Aorta (tissue), 5 donors: Measurements from ENCODE around the gene PM20D1. TPM values are rescaled to one million over a fixed set of nuclear protein-coding genes. Genes with fewer than 3 reads are reported as not detected.

Experiments used
- ATAC-seq: fragments of 200-7000 bp; cut with Tn5 transposase; one replicate; pipeline ENCODE4 v1.9.1; 2022; ENCODE audit warnings: moderate library complexity; ENCODE audit not compliant: low FRiP score
- DNase-seq, 2 donors: peaks; one replicate each; pipeline ENCODE4 v3.0.0-alpha.2; 2020
- H3K27ac ChIP-seq, 2 donors: one replicate each; pipeline ENCODE4 v1.5.1; 2013; ENCODE audit warnings: low read length in 2 of 2, mild to moderate bottlenecking in 2 of 2, moderate library complexity in 2 of 2, control low read depth in 1 of 2, inconsistent platforms in 1 of 2, low read depth in 1 of 2
- H3K27me3 ChIP-seq, 2 donors: one replicate each; pipeline ENCODE4 v1.6.1; 2013; ENCODE audit warnings: control low read depth in 1 of 2, low read length in 1 of 2, mild to moderate bottlenecking in 1 of 2, moderate library complexity in 1 of 2; ENCODE audit not compliant: insufficient read depth in 2 of 2, control insufficient read depth in 1 of 2
- H3K36me3 ChIP-seq, 2 donors: one replicate each; pipeline ENCODE4 v1.6.1; 2013; ENCODE audit warnings: control low read depth in 1 of 2, low read length in 1 of 2, mild to moderate bottlenecking in 1 of 2; ENCODE audit not compliant: insufficient read depth in 2 of 2, control insufficient read depth in 1 of 2
- H3K4me1 ChIP-seq, 2 donors: one replicate each; pipeline ENCODE4 v1.6.1; 2013; ENCODE audit warnings: low read length in 2 of 2, control low read depth in 1 of 2, mild to moderate bottlenecking in 1 of 2, moderate library complexity in 1 of 2; ENCODE audit not compliant: insufficient read depth in 2 of 2, control insufficient read depth in 1 of 2
- H3K4me3 ChIP-seq, 2 donors: one replicate each; pipeline ENCODE4 v1.5.1; 2013; ENCODE audit warnings: low read length in 2 of 2, control low read depth in 1 of 2, mild to moderate bottlenecking in 1 of 2
- H3K9me3 ChIP-seq: one replicate; pipeline ENCODE4 v1.6.1; 2013; ENCODE audit warnings: mild to moderate bottlenecking, low read length; ENCODE audit not compliant: control insufficient read depth
- WGBS, 2 donors: extraction: QIAGEN DNeasy Blood & Tissue Kit; methylation state at CpG; one replicate each; pipeline ENCODE4 v1.1.7; 2013; 5-methylcytosine and 5-hydroxymethylcytosine counted together
- intact Hi-C, 2 donors: fragments of 100-400 bp; cut with DNase I; formaldehyde crosslinking; loops; one replicate each; pipeline versions ENCODE4 v1.14.2 to v1.15.0; 2022
- polyA plus RNA-seq, 2 donors: library from polyadenylated mRNA; stranded (reverse); fragments of 200-250 nt; gene quantifications; one replicate each; pipeline ENCODE4 v1.2.3, GENCODE V29; 2013
- total RNA-seq, 2 donors: library from RNA; stranded (reverse); fragmentation: NEBNext Ultra II Directional; extraction: Animal tissue kit (Norgen Biotek cat#: 25700); gene quantifications; one replicate each; pipeline ENCODE4 v1.2.1, GENCODE V29; 2021
- donor health status: healthy with polysubstance abuse.
- donor health status: Bipolar disorder and iron deficiency.
- donor health status: DM: no; HTN: no; CAD: no.
- donor health status: DM: no; HTN: no; CAD: no.
- donor health status: DM: yes; HTN: yes; CAD: no.

The PM20D1 gene
- total and polyA plus RNA-seq, 4 donors: 0.19 to 1.1 (median 0.63) TPM; not detected in 1

- Histone ChIP-seq H3K36me3 (no peaks in the 10 kb centered on the region), H3K4me3 (no peak overlapping the region), H3K27ac (no peak overlapping the region), H3K4me1 (no peaks in the 10 kb centered on the region), H3K27me3 (no peaks in the 10 kb centered on the region), H3K9me3 (no peaks in the 10 kb centered on the region)
- DNase-seq: no peak
- no peak for ATAC-seq
- intact Hi-C loops: no loop called here
Measured at GRCh38 chr1:205852969-205853368, 3.0 kb upstream of the PM20D1 start.

DNA sequence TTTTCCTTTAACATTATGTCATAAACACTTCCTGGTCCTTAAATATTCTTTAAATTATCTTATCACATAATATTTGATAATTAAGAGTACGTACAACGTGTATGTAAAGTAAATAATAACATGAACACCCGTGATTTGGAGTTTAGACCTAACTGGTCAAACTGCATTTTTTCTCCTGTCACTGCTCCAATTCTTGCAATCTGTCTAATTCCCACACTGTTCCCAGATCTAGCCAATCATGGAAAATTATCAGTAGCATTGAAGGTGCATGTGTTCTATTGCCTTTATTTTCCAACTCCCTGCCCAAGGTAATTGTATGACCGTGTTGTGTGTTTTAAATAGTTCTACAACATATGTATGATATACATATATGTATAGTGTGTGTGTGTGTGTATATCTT lies 2.1 kb upstream of the PM20D1 start:
- no peak overlapping the region for H3K27ac ChIP-seq
- 82 to 88% methylated on average over 4 of the region's 4 CpGs for WGBS, 2 donors

DNA sequence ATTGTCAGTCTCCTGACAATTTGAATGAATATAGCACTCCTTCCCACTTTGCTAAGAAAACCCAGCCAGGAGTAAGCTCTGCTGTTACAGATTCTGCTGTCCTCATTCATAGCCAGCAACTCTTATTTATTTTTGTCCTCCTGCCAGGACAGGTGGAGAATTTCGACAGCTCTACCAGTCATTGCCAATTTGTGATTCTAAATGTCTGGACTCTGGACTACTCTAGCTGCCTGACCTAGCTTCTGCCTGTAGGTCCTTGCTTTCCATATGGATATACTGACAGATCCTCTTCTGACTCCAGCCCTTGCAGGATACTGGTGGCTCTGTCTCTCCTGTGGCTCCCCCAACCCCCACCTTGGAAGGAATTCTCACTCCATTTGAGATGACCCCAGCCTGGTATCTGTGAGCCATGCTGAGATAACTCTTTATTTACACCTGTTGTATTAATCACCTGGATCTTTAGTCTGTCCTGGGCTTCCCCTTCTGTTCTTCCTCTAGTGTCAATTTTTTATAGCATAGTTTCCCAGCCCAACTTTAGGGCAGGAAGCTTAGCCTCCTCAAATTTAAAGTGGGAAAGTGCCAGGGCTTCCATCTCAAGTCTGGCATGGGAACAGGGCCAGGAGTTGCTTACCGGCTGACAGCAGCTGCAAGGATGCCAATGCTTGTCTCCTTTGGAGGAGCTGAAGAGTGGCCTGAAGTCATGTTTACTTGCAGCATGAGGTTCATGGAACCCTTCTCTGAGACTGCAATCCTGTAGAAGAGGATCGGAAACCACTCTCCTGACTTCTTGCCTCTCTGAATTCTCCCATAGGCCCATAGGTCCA lies 6.7 kb downstream of the PM20D1 start:
- H3K27ac ChIP-seq: no peak overlapping the region
- H3K4me1 ChIP-seq: no peaks in the 10 kb centered on the region
- intact Hi-C loops: no loop called here
- DNase-seq (no peak), ATAC-seq (no peak)
- no peaks in the 10 kb centered on the region for H3K27me3 ChIP-seq
- no peaks in the 10 kb centered on the region for H3K9me3 ChIP-seq
- 61 to 66% methylated on average over 3 of the region's 3 CpGs for WGBS, 2 donors
- H3K36me3 ChIP-seq: no peaks in the 10 kb centered on the region
- no peak overlapping the region for H3K4me3 ChIP-seq

More for the DNA sequence above, 2.1 kb upstream of the PM20D1 start:
- intact Hi-C loops: no loop called here
- Histone ChIP-seq H3K36me3 (no peaks in the 10 kb centered on the region), H3K9me3 (no peaks in the 10 kb centered on the region), H3K27me3 (no peaks in the 10 kb centered on the region), H3K4me3 (no peak overlapping the region), H3K4me1 (no peaks in the 10 kb centered on the region)
- DNase-seq: no peak
- no peak for ATAC-seq

DNA sequence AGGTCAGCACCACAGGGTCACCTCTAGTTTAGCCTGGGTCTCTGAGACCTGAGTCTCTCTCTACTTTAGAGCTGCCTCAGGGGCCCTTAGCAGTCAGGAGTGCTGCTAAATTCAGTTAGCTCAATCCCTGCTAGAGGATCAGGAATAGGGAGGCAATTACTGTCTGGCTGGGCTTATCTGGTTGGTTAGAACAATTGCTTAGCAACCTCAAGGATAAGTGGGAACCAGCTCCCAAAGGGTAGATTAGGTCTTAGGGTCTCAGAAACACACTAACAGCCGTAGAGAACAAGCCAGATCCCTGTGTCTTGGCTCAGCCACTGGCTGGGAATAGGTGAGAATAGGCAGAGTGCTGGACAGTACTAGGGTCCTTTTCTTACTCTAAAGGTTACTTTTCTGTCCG lies 7.7 kb downstream of the PM20D1 start:
- intact Hi-C loops: no loop called here
- H3K9me3 ChIP-seq: no peaks in the 10 kb centered on the region
- no peaks in the 10 kb centered on the region for H3K27me3 ChIP-seq
- WGBS, 2 donors: 94% methylated on average over 2 of the region's 2 CpGs
- no peak overlapping the region for H3K4me3 ChIP-seq
- no peak for ATAC-seq
- no peaks in the 10 kb centered on the region for H3K36me3 ChIP-seq
- H3K4me1 ChIP-seq: no peaks in the 10 kb centered on the region
- DNase-seq: no peak
- no peak overlapping the region for H3K27ac ChIP-seq

DNA sequence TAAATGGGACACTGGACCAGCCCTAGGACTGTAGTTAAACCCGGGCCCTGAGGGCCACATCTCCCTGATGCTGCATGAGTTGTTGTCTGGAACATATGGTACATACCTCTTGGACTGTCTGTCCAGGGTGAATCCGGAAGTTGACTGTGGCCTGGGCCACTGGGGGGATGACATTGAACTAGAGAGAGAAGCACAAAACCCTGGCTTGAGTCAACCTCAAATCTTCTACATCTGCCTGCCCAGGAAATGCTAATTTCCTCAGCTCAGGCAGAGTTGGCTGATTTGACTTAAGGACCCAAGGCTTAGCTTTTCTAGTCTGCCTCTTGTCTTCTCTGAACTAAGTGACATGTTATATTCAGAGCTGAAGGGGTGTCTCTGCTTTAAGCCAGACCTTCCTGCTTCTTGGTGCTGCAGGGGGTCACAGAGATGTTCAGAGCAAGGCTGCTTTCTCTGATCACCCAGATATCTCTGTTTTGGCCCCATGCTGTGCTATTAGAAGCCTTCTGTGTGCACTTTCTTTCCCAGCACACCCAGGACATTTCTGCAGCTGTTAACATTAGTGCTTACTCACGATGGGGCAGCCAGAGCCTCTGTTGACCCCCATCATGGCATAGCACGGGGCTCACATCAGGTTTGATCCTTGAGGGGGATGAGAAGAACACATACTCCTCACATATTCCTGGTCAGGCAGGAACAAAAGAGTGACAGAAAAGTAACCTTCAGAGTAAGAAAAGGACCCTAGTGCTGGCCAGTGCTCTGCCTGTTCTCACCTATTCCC lies 9.6 kb downstream of the PM20D1 start:
- no peak overlapping the region for H3K4me3 ChIP-seq
- H3K9me3 ChIP-seq: no peaks in the 10 kb centered on the region
- H3K36me3 ChIP-seq: no peaks in the 10 kb centered on the region
- no peaks in the 10 kb centered on the region for H3K27me3 ChIP-seq
- no peaks in the 10 kb centered on the region for H3K4me1 ChIP-seq
- 90 to 91% methylated on average over 4 of the region's 4 CpGs for WGBS, 2 donors
- intact Hi-C loops: no loop called here
- H3K27ac ChIP-seq: no peak overlapping the region
- ATAC-seq (no peak), DNase-seq (no peak)

DNA sequence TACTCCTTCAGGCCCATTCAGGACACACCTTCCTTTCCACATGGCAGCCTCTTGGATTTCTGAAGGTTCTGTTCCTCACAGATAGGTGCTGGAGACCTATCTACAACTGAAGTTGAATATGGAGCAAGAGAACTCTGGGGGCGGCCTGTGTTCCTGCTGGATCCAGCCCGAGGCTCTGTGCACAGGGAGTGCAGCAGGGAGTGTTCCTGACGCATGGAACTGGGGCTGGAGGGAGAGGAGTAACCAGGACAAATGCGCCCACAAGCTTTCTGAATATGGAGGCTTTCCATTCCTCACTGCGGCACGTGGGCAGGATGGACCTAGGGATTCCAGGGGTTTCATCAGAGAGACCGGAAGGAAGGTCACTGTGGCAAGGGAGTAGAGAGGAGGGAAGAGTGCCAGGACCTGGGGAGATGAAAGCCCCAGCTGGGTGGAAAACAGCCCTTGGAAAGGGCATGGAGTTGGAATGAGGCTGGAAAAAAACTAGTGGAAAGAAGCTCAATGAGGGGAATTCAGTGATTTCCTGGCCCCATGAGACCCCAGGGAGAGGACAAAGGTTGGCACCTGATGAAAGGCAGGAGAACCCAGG lies 12.5 kb downstream of the PM20D1 start:
- H3K36me3 ChIP-seq: no peaks in the 10 kb centered on the region
- 92 to 93% methylated on average over 7 of the region's 7 CpGs for WGBS, 2 donors
- intact Hi-C loops: no loop called here
- no peaks in the 10 kb centered on the region for H3K4me1 ChIP-seq
- H3K9me3 ChIP-seq: no peaks in the 10 kb centered on the region
- no peak overlapping the region for H3K4me3 ChIP-seq
- DNase-seq: no peak
- H3K27me3 ChIP-seq: no peaks in the 10 kb centered on the region
- no peak for ATAC-seq
- H3K27ac ChIP-seq: no peak overlapping the region

GRCh38 chr1:205834751-205835150 lies 15.2 kb downstream of the PM20D1 start:
- Histone ChIP-seq H3K9me3 (no peaks in the 10 kb centered on the region), H3K4me3 (no peak overlapping the region), H3K27me3 (no peaks in the 10 kb centered on the region), H3K36me3 (no peaks in the 10 kb centered on the region), H3K4me1 (no peaks in the 10 kb centered on the region), H3K27ac (no peak overlapping the region)
- ATAC-seq (no peak), DNase-seq (no peak)
- WGBS, 2 donors: 89 to 90% methylated on average over 4 of the region's 4 CpGs
- intact Hi-C loops: no loop called here

DNA sequence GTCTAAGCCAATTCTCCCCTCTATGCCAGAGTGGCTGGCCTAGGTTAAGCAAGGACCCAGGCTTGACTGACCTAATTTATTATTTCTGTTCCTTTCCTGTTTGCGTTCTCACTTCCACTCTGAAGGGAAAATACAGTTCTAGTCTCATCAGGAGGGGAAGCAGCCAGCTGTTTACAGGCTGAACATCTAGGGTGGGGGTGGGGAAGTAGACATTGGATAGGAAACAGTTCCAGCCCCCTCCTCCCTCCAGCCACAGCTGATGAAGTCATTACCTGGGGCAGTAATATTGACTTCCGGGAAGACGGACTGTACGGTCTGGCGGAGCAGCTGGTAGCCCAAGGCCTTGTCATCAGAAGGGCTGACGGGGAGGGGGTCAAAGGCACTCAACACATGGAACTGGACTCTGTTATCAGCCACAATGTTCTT lies 17.6 kb downstream of the PM20D1 start:
- ATAC-seq (peak; percentile 7), DNase-seq (no peak)
- Histone ChIP-seq H3K27me3 (no peaks in the 10 kb centered on the region), H3K4me3 (no peak overlapping the region), H3K27ac (no peak overlapping the region), H3K36me3 (no peaks in the 10 kb centered on the region), H3K9me3 (no peaks in the 10 kb centered on the region), H3K4me1 (no peaks in the 10 kb centered on the region)
- WGBS, 2 donors: 88 to 92% methylated on average over 6 of the region's 6 CpGs
- intact Hi-C loops: no loop called here
